ENCODE measurements around the gene BTNL2. TPM values are rescaled to one million over a fixed set of nuclear protein-coding genes. Genes with fewer than 3 reads are reported as not detected.

The BTNL2 gene
- total RNA-seq, 1 donor from 2014 or later: 0.63 TPM

DNA sequence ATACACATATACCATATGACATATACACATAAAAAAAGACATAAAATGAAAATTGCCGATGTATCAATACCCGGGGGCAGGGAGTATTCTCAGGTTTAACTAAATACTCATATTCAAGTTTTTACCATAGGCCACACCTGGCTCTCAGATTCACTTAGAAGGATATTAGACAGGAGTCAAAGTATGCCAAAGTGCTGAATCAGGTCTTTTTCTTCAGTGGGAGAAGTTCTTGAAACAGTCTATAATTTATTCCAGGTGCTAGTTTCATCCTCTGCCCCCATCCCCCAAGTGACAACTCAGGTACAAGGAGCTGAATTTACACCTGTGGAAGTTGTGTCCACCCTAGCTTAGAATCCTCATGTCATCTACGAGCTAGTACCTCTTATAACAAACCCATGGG, 24.2 kb upstream of the BTNL2 start:
- TF ChIP-seq, protein P1, sequence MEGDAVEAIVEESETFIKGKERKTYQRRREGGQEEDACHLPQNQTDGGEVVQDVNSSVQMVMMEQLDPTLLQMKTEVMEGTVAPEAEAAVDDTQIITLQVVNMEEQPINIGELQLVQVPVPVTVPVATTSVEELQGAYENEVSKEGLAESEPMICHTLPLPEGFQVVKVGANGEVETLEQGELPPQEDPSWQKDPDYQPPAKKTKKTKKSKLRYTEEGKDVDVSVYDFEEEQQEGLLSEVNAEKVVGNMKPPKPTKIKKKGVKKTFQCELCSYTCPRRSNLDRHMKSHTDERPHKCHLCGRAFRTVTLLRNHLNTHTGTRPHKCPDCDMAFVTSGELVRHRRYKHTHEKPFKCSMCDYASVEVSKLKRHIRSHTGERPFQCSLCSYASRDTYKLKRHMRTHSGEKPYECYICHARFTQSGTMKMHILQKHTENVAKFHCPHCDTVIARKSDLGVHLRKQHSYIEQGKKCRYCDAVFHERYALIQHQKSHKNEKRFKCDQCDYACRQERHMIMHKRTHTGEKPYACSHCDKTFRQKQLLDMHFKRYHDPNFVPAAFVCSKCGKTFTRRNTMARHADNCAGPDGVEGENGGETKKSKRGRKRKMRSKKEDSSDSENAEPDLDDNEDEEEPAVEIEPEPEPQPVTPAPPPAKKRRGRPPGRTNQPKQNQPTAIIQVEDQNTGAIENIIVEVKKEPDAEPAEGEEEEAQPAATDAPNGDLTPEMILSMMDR (conservative IDR thresholded peaks at IDR 0.05; ENCODE audit: low read depth, low read length): no peak
- DNase-seq (ENCODE audit: low read depth): no peak

DNA sequence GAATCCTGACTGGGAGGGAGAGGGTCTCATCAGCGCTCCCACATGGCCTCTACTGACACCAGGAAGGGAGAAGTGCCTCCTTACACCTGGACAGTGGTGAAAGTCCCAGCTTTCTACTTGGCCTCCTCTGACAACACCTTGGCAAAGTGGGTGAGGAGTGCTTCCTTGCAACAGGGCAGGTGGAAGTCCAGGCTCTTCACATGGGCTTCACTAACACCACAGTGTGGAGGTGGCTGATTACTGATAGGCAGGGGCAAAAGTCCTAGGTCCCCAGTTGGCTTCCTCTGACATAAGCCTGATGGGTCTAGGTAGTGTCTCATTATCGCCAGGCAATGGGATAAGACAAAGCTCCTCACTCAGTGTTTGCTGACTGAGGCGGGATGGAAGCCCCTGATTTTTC, 23.2 kb upstream of the BTNL2 start:
- no peak for DNase-seq (ENCODE audit: low read depth)
- no peak overlapping the region for H3K4me3 ChIP-seq (ENCODE audit: low read depth, low read length)

More for the DNA sequence above, 24.2 kb upstream of the BTNL2 start:
- no peak overlapping the region for H3K4me3 ChIP-seq (ENCODE audit: low read depth, low read length)

DNA sequence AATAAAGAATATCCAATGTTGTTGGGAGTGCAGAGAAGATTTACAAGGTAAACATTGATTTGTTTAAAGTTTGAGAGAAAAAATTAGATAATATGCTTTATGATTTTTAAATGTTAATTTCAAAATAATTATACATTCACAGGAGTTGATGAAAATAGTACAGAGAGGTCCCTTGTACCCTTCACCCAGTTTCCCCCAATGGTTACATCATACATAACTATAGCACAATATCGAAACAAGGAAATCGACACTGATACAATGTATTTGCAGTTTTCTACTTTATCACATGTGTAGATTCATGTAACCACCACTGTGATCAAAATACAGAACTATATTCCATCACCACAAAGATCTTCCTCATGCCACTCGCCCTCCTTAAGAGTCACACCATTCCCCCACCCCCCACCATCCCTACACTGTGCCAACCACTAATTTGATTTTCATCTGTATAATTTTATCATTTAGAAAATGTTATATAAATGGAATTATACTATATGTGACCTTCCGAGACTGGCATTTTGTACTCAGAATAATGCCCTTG, 21.0 kb upstream of the BTNL2 start:
- H3K4me3 ChIP-seq (ENCODE audit: low read depth, low read length): no peak overlapping the region
- DNase-seq (ENCODE audit: low read depth): no peak
- TF ChIP-seq, protein P1 (conservative IDR thresholded peaks at IDR 0.05; ENCODE audit: low read depth, low read length): no peak

More for the DNA sequence above, 23.2 kb upstream of the BTNL2 start:
- TF ChIP-seq, protein P1 (conservative IDR thresholded peaks at IDR 0.05; ENCODE audit: low read depth, low read length): no peak

DNA sequence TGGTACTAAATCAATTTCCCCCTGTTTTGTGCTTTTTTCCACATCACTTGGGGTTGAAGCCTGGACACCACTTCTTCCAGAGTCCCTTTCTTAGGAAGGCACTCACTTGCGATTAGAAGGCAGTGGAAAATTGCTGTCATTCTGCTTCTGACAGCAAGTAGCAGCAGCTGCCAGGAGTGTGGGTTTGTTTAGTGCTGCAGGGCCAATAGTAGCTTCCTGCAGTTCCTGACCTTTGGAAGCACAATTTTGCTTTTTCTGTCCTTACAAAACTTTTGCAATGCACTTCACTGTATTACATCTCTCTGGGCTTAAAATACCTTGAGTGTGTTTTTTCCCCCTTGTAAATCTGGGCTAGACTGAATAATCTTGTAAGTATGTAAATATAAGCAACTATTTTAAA, 20.2 kb upstream of the BTNL2 start:
- H3K4me3 ChIP-seq (ENCODE audit: low read depth, low read length): no peak overlapping the region
- TF ChIP-seq, protein P1 (conservative IDR thresholded peaks at IDR 0.05; ENCODE audit: low read depth, low read length): no peak
- no peak for DNase-seq (ENCODE audit: low read depth)

DNA sequence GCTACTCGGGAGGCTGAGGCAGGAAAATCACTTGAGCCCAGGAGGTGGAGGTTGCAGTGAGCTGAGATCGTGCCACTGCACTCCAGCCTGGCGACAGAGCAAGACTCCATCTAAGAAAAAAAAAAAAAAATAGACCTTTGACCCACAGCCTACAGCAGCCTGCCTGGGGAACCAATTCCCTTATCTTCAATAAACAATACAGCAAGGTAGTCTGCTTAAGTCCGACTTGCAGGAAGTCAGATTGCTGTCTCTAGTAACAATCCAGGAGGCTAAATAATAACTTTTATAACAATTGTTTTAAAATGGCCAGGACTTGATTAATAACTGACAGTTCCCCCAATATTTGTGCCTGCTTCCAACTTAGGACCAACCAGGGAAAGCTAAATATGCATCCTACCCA, 19.4 kb upstream of the BTNL2 start:
- H3K4me3 ChIP-seq (ENCODE audit: low read depth, low read length): no peak overlapping the region
- no peak for DNase-seq (ENCODE audit: low read depth)
- TF ChIP-seq, protein P1 (conservative IDR thresholded peaks at IDR 0.05; ENCODE audit: low read depth, low read length): no peak

DNA sequence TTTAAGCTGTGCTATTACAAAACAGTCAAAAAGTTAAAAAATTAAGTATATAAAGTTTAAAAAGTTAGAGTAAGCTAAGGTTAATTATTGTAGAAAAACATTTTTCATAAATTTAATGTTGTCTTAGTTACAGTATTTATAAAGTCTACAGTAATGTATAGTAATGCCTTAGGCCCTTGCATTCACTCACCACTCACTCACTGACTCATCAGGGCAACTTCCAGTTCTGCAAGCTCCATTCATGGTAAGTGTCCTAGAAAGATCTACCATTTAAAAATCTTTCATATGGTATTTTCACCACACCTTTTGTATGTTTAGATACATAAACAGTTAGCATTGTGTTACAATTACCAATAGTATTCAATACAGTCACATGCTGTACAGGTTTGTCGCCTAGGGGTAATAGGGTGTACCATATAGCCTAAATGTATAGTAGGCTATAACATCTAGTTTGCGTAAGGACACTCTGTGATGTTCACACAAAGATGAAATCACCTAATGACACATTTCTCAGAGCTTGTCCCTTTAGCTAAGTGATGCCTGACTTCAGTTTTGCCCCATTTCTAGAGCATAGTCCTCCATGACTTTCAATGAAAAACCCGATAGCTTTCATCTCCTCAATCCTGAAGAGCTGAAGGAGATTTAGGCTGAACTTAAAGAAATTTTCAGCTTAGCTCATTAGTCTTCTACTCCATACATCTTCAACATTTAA, 17.8 kb upstream of the BTNL2 start:
- TF ChIP-seq, protein P1 (conservative IDR thresholded peaks at IDR 0.05; ENCODE audit: low read depth, low read length): no peak
- DNase-seq (ENCODE audit: low read depth): no peak

DNA sequence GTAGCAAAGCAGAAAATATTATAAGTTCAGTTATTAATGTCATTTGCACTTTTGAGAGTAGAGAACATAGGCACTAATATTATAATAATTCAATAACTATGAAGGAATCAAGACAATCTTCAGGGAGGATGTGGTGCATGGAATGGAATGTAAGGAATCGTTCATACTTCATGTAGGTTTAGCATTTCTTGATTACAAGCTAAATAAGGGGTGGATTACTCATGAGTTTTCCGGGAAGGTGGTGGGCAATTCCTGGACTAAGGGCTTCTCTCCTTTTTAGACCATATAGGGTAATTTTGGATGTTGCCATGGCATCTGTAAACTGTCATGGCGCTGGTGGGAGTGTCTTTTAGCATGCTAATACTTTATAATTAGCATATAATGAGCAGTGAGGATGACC, 9.1 kb upstream of the BTNL2 start:
- no peak overlapping the region for H3K4me3 ChIP-seq (ENCODE audit: low read depth, low read length)
- TF ChIP-seq, protein P1 (conservative IDR thresholded peaks at IDR 0.05; ENCODE audit: low read depth, low read length): no peak
- no peak for DNase-seq (ENCODE audit: low read depth)

More for the DNA sequence above, 17.8 kb upstream of the BTNL2 start:
- H3K4me3 ChIP-seq (ENCODE audit: low read depth, low read length): no peak overlapping the region
